H9 (cell line): ENCODE data around the gene ADGRE1. TPM values are rescaled to one million over a fixed set of nuclear protein-coding genes. Genes with fewer than 3 reads are reported as not detected.

Source experiments
- DNase-seq: peaks from one replicate; pipeline ENCODE4 v3.0.0-alpha.2; 2017
- H2AFZ ChIP-seq: one replicate; pipeline ENCODE4 v1.6.1; 2013; ENCODE audit warnings: mild to moderate bottlenecking, low read length, control low read depth, moderate library complexity
- H2AK5ac ChIP-seq: 2 replicates; pipeline ENCODE4 v1.6.1; 2013; ENCODE audit warnings: low read length, control low read depth, mixed read lengths; ENCODE audit not compliant: insufficient read length
- H2BK120ac ChIP-seq: one replicate; pipeline ENCODE4 v1.6.1; 2013; ENCODE audit warnings: low read depth, mild to moderate bottlenecking, low read length, control low read depth, inconsistent platforms; ENCODE audit not compliant: poor library complexity, severe bottlenecking
- H2BK12ac ChIP-seq: 2 replicates; pipeline ENCODE4 v1.6.1; 2013; ENCODE audit warnings: low read length, control low read depth, mixed read lengths, low read depth; ENCODE audit not compliant: insufficient read length
- H2BK15ac ChIP-seq: 2 replicates; pipeline ENCODE4 v1.6.1; 2013; ENCODE audit warnings: low read depth, low read length, control low read depth
- H2BK20ac ChIP-seq: one replicate; pipeline ENCODE4 v1.6.1; 2013; ENCODE audit warnings: low read depth, mild to moderate bottlenecking, low read length, control low read depth, inconsistent platforms; ENCODE audit not compliant: poor library complexity, severe bottlenecking
- H2BK5ac ChIP-seq: 2 replicates; pipeline ENCODE4 v1.6.1; 2013; ENCODE audit warnings: low read length, control low read depth, mixed read lengths; ENCODE audit not compliant: insufficient read length
- H3K14ac ChIP-seq: 2 replicates; pipeline ENCODE4 v1.6.1; 2013; ENCODE audit warnings: low read length, control low read depth; ENCODE audit not compliant: insufficient read depth
- H3K18ac ChIP-seq: 2 replicates; pipeline ENCODE4 v1.6.1; 2013; ENCODE audit warnings: low read depth, mild to moderate bottlenecking, mixed read lengths, low read length, control low read depth; ENCODE audit not compliant: insufficient read length
- H3K23ac ChIP-seq: 2 replicates; pipeline ENCODE4 v1.6.1; 2013; ENCODE audit warnings: low read length, control low read depth, mixed read lengths, low read depth; ENCODE audit not compliant: insufficient read length
- H3K23me2 ChIP-seq: 2 replicates; pipeline ENCODE4 v1.6.1; 2013; ENCODE audit warnings: low read depth, mild to moderate bottlenecking, mixed read lengths, low read length, control low read depth; ENCODE audit not compliant: insufficient read length, poor library complexity, severe bottlenecking
- H3K27ac ChIP-seq: 2 replicates; pipeline ENCODE4 v1.5.1; 2013; ENCODE audit warnings: low read length, control low read depth, mixed read lengths, low read depth; ENCODE audit not compliant: insufficient read length
- H3K27me3 ChIP-seq: 2 replicates; pipeline ENCODE4 v1.6.1; 2013; ENCODE audit warnings: low read length, control low read depth, inconsistent platforms; ENCODE audit not compliant: insufficient read depth
- H3K4ac ChIP-seq: 2 replicates; pipeline ENCODE4 v1.6.1; 2013; ENCODE audit warnings: low read depth, mild to moderate bottlenecking, control low read depth, inconsistent platforms, low read length, moderate library complexity
- H3K4me1 ChIP-seq: 2 replicates; pipeline ENCODE4 v1.6.1; 2013; ENCODE audit warnings: low read length, control low read depth, inconsistent platforms; ENCODE audit not compliant: insufficient read depth
- H3K4me2 ChIP-seq: 2 replicates; pipeline ENCODE4 v1.6.1; 2013; ENCODE audit warnings: low read length, control low read depth, mixed read lengths; ENCODE audit not compliant: insufficient read length, insufficient read depth
- H3K56ac ChIP-seq: 2 replicates; pipeline ENCODE4 v1.6.1; 2013; ENCODE audit warnings: low read depth, mild to moderate bottlenecking, mixed read lengths, low read length, control low read depth; ENCODE audit not compliant: insufficient read length
- H3K79me1 ChIP-seq: 2 replicates; pipeline ENCODE4 v1.6.1; 2013; ENCODE audit warnings: low read depth, mild to moderate bottlenecking, moderate library complexity, low read length, control low read depth, inconsistent platforms; ENCODE audit not compliant: insufficient read depth, poor library complexity, severe bottlenecking
- H3K79me2 ChIP-seq: 2 replicates; pipeline ENCODE4 v1.6.1; 2013; ENCODE audit warnings: low read length, control low read depth, inconsistent platforms; ENCODE audit not compliant: insufficient read depth
- H3K9ac ChIP-seq: 2 replicates; pipeline ENCODE4 v1.6.1; 2013; ENCODE audit warnings: low read length, control low read depth, mixed read lengths; ENCODE audit not compliant: insufficient read length; ENCODE audit errors: extremely low read depth
- H3K9me3 ChIP-seq: one replicate; pipeline ENCODE4 v1.6.1; 2013; ENCODE audit warnings: low read depth, low read length, inconsistent platforms; ENCODE audit not compliant: control insufficient read depth
- H3T11ph ChIP-seq: one replicate; pipeline ENCODE4 v1.6.1; 2013; ENCODE audit warnings: mild to moderate bottlenecking, low read length, control low read depth, inconsistent platforms
- H4K20me1 ChIP-seq: one replicate; pipeline ENCODE4 v1.6.1; 2013; ENCODE audit not compliant: control insufficient read depth, insufficient read length, insufficient read depth
- H4K5ac ChIP-seq: 2 replicates; pipeline ENCODE4 v1.6.1; 2013; ENCODE audit warnings: low read depth, mild to moderate bottlenecking, mixed read lengths, low read length, control low read depth; ENCODE audit not compliant: insufficient read length
- H4K8ac ChIP-seq: replicated peaks from 2 replicates; pipeline ENCODE4 v1.6.1; 2013; ENCODE audit warnings: low read length, control low read depth, mixed read lengths, low read depth; ENCODE audit not compliant: insufficient read length
- H4K91ac ChIP-seq: 2 replicates; pipeline ENCODE4 v1.6.1; 2013; ENCODE audit warnings: low read depth, mild to moderate bottlenecking, moderate library complexity, mixed read lengths, low read length, control low read depth; ENCODE audit not compliant: insufficient read length
- H3K27ac Mint-ChIP-seq, 3 experiments: 2 replicates in 2 of 3; 3 replicates in 1 of 3; pipeline ENCODE4 v1.8.0; 2020 to 2021; ENCODE audit warnings: mixed read lengths in 3 of 3, mild to moderate bottlenecking in 1 of 3, moderate library complexity in 1 of 3
- H3K27me3 Mint-ChIP-seq: 2 replicates; pipeline ENCODE4 v1.8.0; 2021; ENCODE audit warnings: low read depth, mild to moderate bottlenecking, moderate library complexity, mixed read lengths
- H3K36me3 Mint-ChIP-seq, 3 experiments: 2 replicates in 2 of 3; 3 replicates in 1 of 3; pipeline ENCODE4 v1.8.0; 2020 to 2021; ENCODE audit warnings: low read depth in 3 of 3, mixed read lengths in 3 of 3; ENCODE audit not compliant: insufficient read depth in 1 of 3
- H3K4me1 Mint-ChIP-seq, 2 experiments: 2 replicates each; pipeline ENCODE4 v1.8.0; 2020; ENCODE audit warnings: mixed read lengths in 2 of 2
- H3K4me3 Mint-ChIP-seq, 2 experiments: 2 replicates in 1 of 2; 3 replicates in 1 of 2; pipeline ENCODE4 v1.8.0; 2020 to 2021; ENCODE audit warnings: mild to moderate bottlenecking in 2 of 2, mixed read lengths in 2 of 2, moderate library complexity in 1 of 2
- H3K9me3 Mint-ChIP-seq, 2 experiments: 2 replicates in 1 of 2; 3 replicates in 1 of 2; pipeline ENCODE4 v1.8.0; 2020; ENCODE audit warnings: mild to moderate bottlenecking in 2 of 2, mixed read lengths in 2 of 2, moderate library complexity in 1 of 2
- CTCF ChIP-seq: fragments of 200-600 bp; sonication (generic); conservative IDR thresholded peaks from 3 replicates; pipeline ENCODE4 v1.8.0; 2021; ENCODE audit warnings: antibody characterized with exemption, mild to moderate bottlenecking
- total RNA-seq: library from RNA; stranded (reverse); gene quantifications from 2 replicates; pipeline ENCODE4 v1.2.1, GENCODE V29; 2021

Gene ADGRE1
- total RNA-seq, 1 experiment from 2014 or later: not detected

DNA sequence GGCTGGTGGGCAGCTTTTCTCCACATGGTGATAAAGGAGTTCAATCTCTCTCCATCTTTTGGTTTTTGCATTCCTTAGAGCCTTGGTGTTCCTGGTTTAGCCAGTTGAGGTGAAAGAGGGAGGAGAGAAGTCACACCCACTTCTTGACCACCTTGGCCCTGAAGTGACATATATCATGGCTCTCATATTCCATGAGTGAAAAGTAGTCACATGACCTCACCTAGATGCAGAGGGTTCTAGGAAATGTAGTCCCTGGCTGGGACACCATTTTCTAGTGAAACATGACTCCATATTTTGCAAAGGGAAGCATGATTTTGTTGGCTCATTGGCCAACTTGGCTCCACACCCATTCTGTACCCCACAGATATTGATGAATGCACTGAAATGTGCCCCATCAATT, 16.1 kb downstream of the ADGRE1 start:
- Histone ChIP-seq H3K4me1 (no peaks in the 10 kb centered on the region), H2BK120ac (no peak overlapping the region), H2BK12ac (no peak overlapping the region), H3K27me3 (no peaks in the 10 kb centered on the region), H3T11ph (no peak overlapping the region), H2AK5ac (no peak overlapping the region), H3K9ac (no peak overlapping the region), H4K5ac (no peak overlapping the region), H3K27ac (no peak overlapping the region), H3K56ac (no peak overlapping the region), H2BK15ac (no peak overlapping the region), H3K14ac (no peak overlapping the region), H3K9me3 (peaks cover 57% of the 10 kb centered on the region), H3K79me1 (no peaks in the 10 kb centered on the region), H3K79me2 (no peaks in the 10 kb centered on the region), H3K4ac (no peak overlapping the region), H2AFZ (no peak overlapping the region), H4K91ac (no peak overlapping the region), H3K18ac (no peak overlapping the region), H4K20me1 (no peaks in the 10 kb centered on the region), H3K23me2 (no peaks in the 10 kb centered on the region), H4K8ac (no peak overlapping the region), H3K23ac (no peak overlapping the region), H2BK5ac (no peak overlapping the region), H3K4me2 (no peak overlapping the region), H2BK20ac (no peak overlapping the region)
- Mint-ChIP-seq H3K27me3 (peaks cover 2% of the 10 kb centered on the region; the same call in 1 of the 2 replicates), H3K36me3 (peaks cover 5 to 29% (median 17%) of the 10 kb centered on the region in 3 experiments; a peak in 6 of 7 replicates), H3K9me3 (peaks cover 80 to 92% of the 10 kb centered on the region in 2 experiments), H3K27ac (no peak overlapping the region; a peak in 1 of 7 replicates), H3K4me3 (no peak overlapping the region), H3K4me1 (no peaks in the 10 kb centered on the region)
- DNase-seq: no peak
- no peak for TF ChIP-seq CTCF
